ENCODE measurements around the gene BDH1.
"Not testable (repeated sequence)": the region's sequence is repeated elsewhere in the genome, so short reads cannot be mapped to it uniquely, and the experiment has no call there.

BDH1 gene

GRCh38 chr3:197486861-197487260 lies 68.9 kb downstream of the BDH1 start:
- no peak for DNase-seq (ENCODE audit: low read depth)
- TF ChIP-seq CTCF (conservative IDR thresholded peaks at IDR 0.05; ENCODE audit: control insufficient read depth, insufficient read depth, low read depth, low read length) = no peak
- H3K4me3 ChIP-seq (ENCODE audit: control insufficient read depth, low read depth, low read length) = no peak overlapping the region

GRCh38 chr3:197485143-197485542 lies 70.6 kb downstream of the BDH1 start:
- DNase-seq (ENCODE audit: low read depth) = no peak
- no peak for TF ChIP-seq CTCF (conservative IDR thresholded peaks at IDR 0.05; ENCODE audit: control insufficient read depth, insufficient read depth, low read depth, low read length)
- H3K4me3 ChIP-seq (ENCODE audit: control insufficient read depth, low read depth, low read length) = no peak overlapping the region

GRCh38 chr3:197484204-197484901 lies 71.4 kb downstream of the BDH1 start:
- H3K4me3 ChIP-seq (ENCODE audit: control insufficient read depth, low read depth, low read length) = no peak overlapping the region
- TF ChIP-seq CTCF (conservative IDR thresholded peaks at IDR 0.05; ENCODE audit: control insufficient read depth, insufficient read depth, low read depth, low read length) = no peak
- DNase-seq (ENCODE audit: low read depth) = no peak

- TF ChIP-seq CTCF (conservative IDR thresholded peaks at IDR 0.05; ENCODE audit: control insufficient read depth, insufficient read depth, low read depth, low read length) = no peak
Observed at GRCh38 chr3:197482001-197482400, 73.8 kb downstream of the BDH1 start.

GRCh38 chr3:197480320-197480719 lies 75.4 kb downstream of the BDH1 start:
- H3K4me3 ChIP-seq (ENCODE audit: control insufficient read depth, low read depth, low read length) = no peak overlapping the region
- TF ChIP-seq CTCF (conservative IDR thresholded peaks at IDR 0.05; ENCODE audit: control insufficient read depth, insufficient read depth, low read depth, low read length) = no peak
- DNase-seq (ENCODE audit: low read depth) = no peak

More at GRCh38 chr3:197482001-197482400, 73.8 kb downstream of the BDH1 start:
- H3K4me3 ChIP-seq (ENCODE audit: control insufficient read depth, low read depth, low read length) = no peak overlapping the region
- peak; percentile 42 for DNase-seq (ENCODE audit: low read depth)

- H3K4me3 ChIP-seq (ENCODE audit: control insufficient read depth, low read depth, low read length) = no peak overlapping the region
- TF ChIP-seq CTCF (conservative IDR thresholded peaks at IDR 0.05; ENCODE audit: control insufficient read depth, insufficient read depth, low read depth, low read length) = no peak
- DNase-seq (ENCODE audit: low read depth) = no peak
Observed at GRCh38 chr3:197478746-197479668, 76.8 kb downstream of the BDH1 start.

GRCh38 chr3:197477816-197478215 lies 78.0 kb downstream of the BDH1 start:
- H3K4me3 ChIP-seq (ENCODE audit: control insufficient read depth, low read depth, low read length) = not testable (repeated sequence)

More at GRCh38 chr3:197477816-197478215, 78.0 kb downstream of the BDH1 start:
- DNase-seq (ENCODE audit: low read depth) = not testable (repeated sequence)
